Astrocyte (in vitro differentiated cells and primary cell): Measurements from ENCODE around the gene SIGLEC15.

ENCODE experiments used
- EZH2 ChIP-seq: IDR thresholded peaks from 2 replicates; pipeline ENCODE4 v1.6.1; 2012; ENCODE audit warnings: mild to moderate bottlenecking, low read length, inconsistent platforms; ENCODE audit not compliant: insufficient read depth
- TF ChIP-seq, protein P1 (sequence below): IDR thresholded peaks from 2 replicates; pipeline ENCODE4 v1.5.1; 2011; ENCODE audit warnings: low read depth, mild to moderate bottlenecking, inconsistent platforms, low read length, moderate library complexity; ENCODE audit not compliant: insufficient read depth

GRCh38 chr18:45841060-45841764 lies 15.7 kb downstream of the SIGLEC15 start:
- TF ChIP-seq, protein P1, sequence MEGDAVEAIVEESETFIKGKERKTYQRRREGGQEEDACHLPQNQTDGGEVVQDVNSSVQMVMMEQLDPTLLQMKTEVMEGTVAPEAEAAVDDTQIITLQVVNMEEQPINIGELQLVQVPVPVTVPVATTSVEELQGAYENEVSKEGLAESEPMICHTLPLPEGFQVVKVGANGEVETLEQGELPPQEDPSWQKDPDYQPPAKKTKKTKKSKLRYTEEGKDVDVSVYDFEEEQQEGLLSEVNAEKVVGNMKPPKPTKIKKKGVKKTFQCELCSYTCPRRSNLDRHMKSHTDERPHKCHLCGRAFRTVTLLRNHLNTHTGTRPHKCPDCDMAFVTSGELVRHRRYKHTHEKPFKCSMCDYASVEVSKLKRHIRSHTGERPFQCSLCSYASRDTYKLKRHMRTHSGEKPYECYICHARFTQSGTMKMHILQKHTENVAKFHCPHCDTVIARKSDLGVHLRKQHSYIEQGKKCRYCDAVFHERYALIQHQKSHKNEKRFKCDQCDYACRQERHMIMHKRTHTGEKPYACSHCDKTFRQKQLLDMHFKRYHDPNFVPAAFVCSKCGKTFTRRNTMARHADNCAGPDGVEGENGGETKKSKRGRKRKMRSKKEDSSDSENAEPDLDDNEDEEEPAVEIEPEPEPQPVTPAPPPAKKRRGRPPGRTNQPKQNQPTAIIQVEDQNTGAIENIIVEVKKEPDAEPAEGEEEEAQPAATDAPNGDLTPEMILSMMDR, result no peak
- no peak for TF ChIP-seq EZH2
